OCI-LY7 (cell line): ENCODE data around the gene GOT2. TPM values are rescaled to one million over a fixed set of nuclear protein-coding genes. Genes with fewer than 3 reads are reported as not detected.
A peak's percentile ranks its signal among the peaks of the same experiment; 100 is the strongest.

Source experiments
- BruUV-seq: library from RNA; stranded (reverse); fragments of 400-500 nt; replicated peaks from 2 replicates; lab custom pipeline; 2021; lab: Mats Ljungman, UMichigan
- CTCF ChIA-PET: fragments of 300-600 bp; sonication (Branson Sonifier 250); formaldehyde crosslinking; loops from one replicate; lab custom pipeline; 2022; ENCODE audit warnings: antibody characterized with exemption; ENCODE audit not compliant: unreplicated experiment; lab: Charles Lee
- POLR2A ChIA-PET: fragments of 300-600 bp; sonication (Branson Sonifier 250); formaldehyde crosslinking; loops from one replicate; lab custom pipeline; 2022; ENCODE audit warnings: antibody characterized with exemption; lab: Charles Lee
- DNase-seq: peaks from one replicate; pipeline ENCODE4 v3.0.0-alpha.2; 2015; ENCODE audit warnings: low spot score
- H2AFZ ChIP-seq: fragments of 200-600 bp; sonication (generic), shearing (Covaris generic); 2 replicates; pipeline ENCODE4 v1.6.1; 2014; ENCODE audit warnings: mild to moderate bottlenecking, antibody characterized with exemption, low read length, moderate library complexity
- H3K27ac ChIP-seq: fragments of 200-600 bp; sonication (generic); 2 replicates; pipeline ENCODE4 v1.5.1; 2014; ENCODE audit warnings: mixed run types, low read depth, mild to moderate bottlenecking, moderate library complexity, low read length, inconsistent platforms; ENCODE audit not compliant: poor library complexity, severe bottlenecking
- H3K36me3 ChIP-seq: fragments of 200-600 bp; sonication (generic); 2 replicates; pipeline ENCODE4 v1.6.1; 2014; ENCODE audit warnings: mild to moderate bottlenecking, antibody characterized with exemption, low read length, moderate library complexity, mixed read lengths; ENCODE audit not compliant: insufficient read depth
- H3K4me1 ChIP-seq: fragments of 200-600 bp; sonication (generic); 2 replicates; pipeline ENCODE4 v1.5.1; 2014; ENCODE audit warnings: mild to moderate bottlenecking, low read length; ENCODE audit not compliant: insufficient read depth, poor library complexity, severe bottlenecking
- H3K4me2 ChIP-seq: fragments of 200-600 bp; sonication (generic); 2 replicates; pipeline ENCODE4 v1.6.1; 2014; ENCODE audit warnings: mild to moderate bottlenecking, low read length
- H3K4me3 ChIP-seq: fragments of 200-600 bp; sonication (generic); 2 replicates; pipeline ENCODE4 v1.5.1; 2014; ENCODE audit warnings: mild to moderate bottlenecking, low read depth, low read length; ENCODE audit not compliant: poor library complexity, severe bottlenecking
- H3K79me2 ChIP-seq: fragments of 200-600 bp; sonication (generic); 2 replicates; pipeline ENCODE4 v1.6.1; 2016; ENCODE audit warnings: low read depth, mild to moderate bottlenecking, low read length, moderate library complexity, mixed read lengths; ENCODE audit not compliant: insufficient read depth
- H3K9me2 ChIP-seq: fragments of 200-600 bp; sonication (generic); 2 replicates; pipeline ENCODE4 v1.6.1; 2016; ENCODE audit warnings: mild to moderate bottlenecking, low read length, mixed read lengths; ENCODE audit not compliant: insufficient read depth
- H3K9me3 ChIP-seq: fragments of 200-600 bp; sonication (generic); 2 replicates; pipeline ENCODE4 v1.6.1; 2014; ENCODE audit warnings: mild to moderate bottlenecking, mixed run types, low read length, mixed read lengths
- H4K20me1 ChIP-seq: fragments of 200-600 bp; sonication (generic); 2 replicates; pipeline ENCODE4 v1.6.1; 2014; ENCODE audit warnings: mild to moderate bottlenecking, antibody characterized with exemption, low read length, moderate library complexity, mixed read lengths; ENCODE audit not compliant: insufficient read depth
- CTCF ChIP-seq: fragments of 200-600 bp; sonication (generic); conservative IDR thresholded peaks from 2 replicates; pipeline ENCODE4 v1.5.1; 2014; ENCODE audit warnings: mild to moderate bottlenecking, antibody characterized with exemption, low read length, moderate library complexity, mixed read lengths
- EZH2phosphoT487 ChIP-seq: fragments of 200-600 bp; sonication (generic); IDR thresholded peaks from 2 replicates; pipeline ENCODE4 v1.6.1; 2018; ENCODE audit warnings: low read depth, borderline replicate concordance, mild to moderate bottlenecking, mixed run types, antibody characterized with exemption, low read length, moderate library complexity, mixed read lengths
- intact Hi-C: fragments of 100-400 bp; cut with micrococcal nuclease; formaldehyde crosslinking; loops from one replicate; pipeline ENCODE4 v1.10.0; 2022; ENCODE audit not compliant: unreplicated experiment
- total RNA-seq, 2 experiments: library from RNA; depleted of rRNA in 1 of 2; stranded (reverse); fragments of >200 nt in 1 of 2; shearing (Covaris generic) in 1 of 2; gene quantifications; 2 replicates each; pipeline ENCODE4 v1.2.3, GENCODE V29; 2014 to 2022

GOT2 gene
- total RNA-seq, 2 experiments from 2014 or later: 104 to 280 TPM

- Histone ChIP-seq H3K79me2 (peaks cover 64% of the 10 kb centered on the region), H4K20me1 (peaks cover 15% of the 10 kb centered on the region; the same call in 1 of the 2 replicates), H3K9me3 (peaks cover 11% of the 10 kb centered on the region), H3K9me2 (no peaks in the 10 kb centered on the region), H3K4me3 (peak overlapping the region; percentile 98), H3K27ac (peak overlapping the region; percentile 68), H3K4me2 (peak overlapping the region; percentile 86), H2AFZ (peak overlapping the region; percentile 58; the same call in 1 of the 2 replicates), H3K36me3 (peaks cover 55% of the 10 kb centered on the region), H3K4me1 (peaks cover 60% of the 10 kb centered on the region)
- intact Hi-C loops: loop anchor here (5.0 kb wide), 1 partner anchor 315 kb away; no protein-coding TSS in a partner anchor
- no peak for TF ChIP-seq EZH2phosphoT487
- no peak for TF ChIP-seq CTCF
- DNase-seq: peak; percentile 41
- ChIA-PET POLR2A (interaction anchor here (0.5 to 0.9 kb wide), 3 partner anchors 12 to 368 kb away, joined by 3 to 5 read pairs (median 3); partner anchors contain the start of gene SLC38A7), CTCF (no interaction called here)
- BruUV-seq: TSS peak; percentile 62
Measured at GRCh38 chr16:58732545-58733247, 1.4 kb downstream of the GOT2 start.

- Histone ChIP-seq H3K4me1 (peaks cover 63% of the 10 kb centered on the region), H2AFZ (no peak overlapping the region), H3K36me3 (peaks cover 59% of the 10 kb centered on the region), H3K9me3 (peaks cover 11% of the 10 kb centered on the region), H3K27ac (peak overlapping the region; percentile 68), H3K9me2 (no peaks in the 10 kb centered on the region), H3K4me3 (peak overlapping the region; percentile 98), H3K4me2 (peak overlapping the region; percentile 86), H4K20me1 (peaks cover 19% of the 10 kb centered on the region; the same call in 1 of the 2 replicates), H3K79me2 (peaks cover 79% of the 10 kb centered on the region)
- no peak for TF ChIP-seq EZH2phosphoT487
- TF ChIP-seq CTCF: no peak
- intact Hi-C loops: loop anchor here (5.0 kb wide), 1 partner anchor 314 kb away; no protein-coding TSS in a partner anchor
- ChIA-PET POLR2A (interaction anchor here (0.7 to 1.3 kb wide), 5 partner anchors 29 to 601 kb away, joined by 3 to 4 read pairs (median 3); partner anchors contain the start of genes CFAP20 and SLC38A7), CTCF (no interaction called here)
- BruUV-seq: no TSS peak
- DNase-seq: peak; percentile 72
Measured at GRCh38 chr16:58730724-58731370, 3.3 kb downstream of the GOT2 start.
